Uterus (tissue), 2 donors: ENCODE data around the gene CORO6.

Source experiments
- POLR2A ChIP-seq, 2 donors: fragments of 450-650 bp; IDR thresholded peaks; one replicate each; pipeline ENCODE4 v1.6.1; 2016; ENCODE audit warnings: antibody characterized with exemption in 2 of 2, mild to moderate bottlenecking in 1 of 2, moderate library complexity in 1 of 2
- TF ChIP-seq, protein P1 (sequence below), 4 experiments: fragments of 200-600 bp in 2 of 4; fragments of 450-650 bp in 2 of 4; sonication (generic) in 2 of 4; IDR thresholded peaks; one replicate each; pipeline ENCODE4 v1.5.1; 2016 to 2019; ENCODE audit warnings: antibody characterized with exemption in 4 of 4, mild to moderate bottlenecking in 2 of 4, moderate library complexity in 1 of 4

DNA sequence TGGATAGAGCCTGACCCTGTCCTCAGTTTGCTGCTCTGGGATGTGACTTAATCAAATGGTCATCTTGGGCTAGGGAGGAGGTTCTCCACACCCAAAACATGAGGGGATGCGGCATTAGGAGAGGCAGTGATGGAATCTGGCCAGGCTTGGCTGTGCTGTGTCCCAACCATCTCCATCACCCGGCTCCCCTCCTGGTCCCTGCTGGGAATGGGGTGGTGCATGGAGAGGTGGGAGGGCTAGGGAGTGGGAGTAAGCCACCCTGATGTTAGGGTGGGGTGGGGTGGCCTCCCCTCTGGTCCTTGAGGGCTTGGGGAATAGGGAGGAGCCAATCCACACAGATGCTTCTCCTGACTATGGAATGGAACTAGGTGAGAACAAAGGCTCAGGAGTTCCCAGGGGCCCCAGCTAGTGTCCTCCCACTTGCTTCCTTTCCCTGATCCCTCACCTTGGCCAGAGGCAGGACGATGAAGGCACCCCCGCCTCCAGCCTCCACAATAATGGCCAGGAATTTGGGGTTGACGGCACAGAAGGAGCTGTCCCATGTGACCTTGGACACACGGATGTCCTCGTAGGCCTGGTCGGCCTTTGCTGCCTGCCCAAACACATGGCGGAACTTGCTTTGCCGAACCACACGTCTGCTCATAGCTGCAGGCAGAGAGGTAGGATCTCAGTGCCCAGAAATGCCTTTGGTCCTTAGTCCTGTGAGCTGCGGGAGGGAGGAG lies 1.8 kb downstream of the CORO6 start:
- TF ChIP-seq, protein P1, sequence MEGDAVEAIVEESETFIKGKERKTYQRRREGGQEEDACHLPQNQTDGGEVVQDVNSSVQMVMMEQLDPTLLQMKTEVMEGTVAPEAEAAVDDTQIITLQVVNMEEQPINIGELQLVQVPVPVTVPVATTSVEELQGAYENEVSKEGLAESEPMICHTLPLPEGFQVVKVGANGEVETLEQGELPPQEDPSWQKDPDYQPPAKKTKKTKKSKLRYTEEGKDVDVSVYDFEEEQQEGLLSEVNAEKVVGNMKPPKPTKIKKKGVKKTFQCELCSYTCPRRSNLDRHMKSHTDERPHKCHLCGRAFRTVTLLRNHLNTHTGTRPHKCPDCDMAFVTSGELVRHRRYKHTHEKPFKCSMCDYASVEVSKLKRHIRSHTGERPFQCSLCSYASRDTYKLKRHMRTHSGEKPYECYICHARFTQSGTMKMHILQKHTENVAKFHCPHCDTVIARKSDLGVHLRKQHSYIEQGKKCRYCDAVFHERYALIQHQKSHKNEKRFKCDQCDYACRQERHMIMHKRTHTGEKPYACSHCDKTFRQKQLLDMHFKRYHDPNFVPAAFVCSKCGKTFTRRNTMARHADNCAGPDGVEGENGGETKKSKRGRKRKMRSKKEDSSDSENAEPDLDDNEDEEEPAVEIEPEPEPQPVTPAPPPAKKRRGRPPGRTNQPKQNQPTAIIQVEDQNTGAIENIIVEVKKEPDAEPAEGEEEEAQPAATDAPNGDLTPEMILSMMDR (IDR thresholded peaks at IDR 0.05), result no peak
- no peak for TF ChIP-seq POLR2A (IDR thresholded peaks at IDR 0.05)
